ENCODE results near the gene KAZALD1. TPM values are rescaled to one million over a fixed set of nuclear protein-coding genes. Genes with fewer than 3 reads are reported as not detected.

The KAZALD1 gene
- total RNA-seq, 1 donor from 2014 or later, result 0.55 TPM

- H3K9me3 Mint-ChIP-seq, result no peaks in the 10 kb centered on the region
- H3K4me1 Mint-ChIP-seq (ENCODE audit: low read depth), result no peaks in the 10 kb centered on the region
- no peaks in the 10 kb centered on the region for H3K36me3 Mint-ChIP-seq (ENCODE audit: low read depth)
- intact Hi-C loops (cut with micrococcal nuclease), result no loop called here
- H3K27me3 Mint-ChIP-seq (ENCODE audit: low read depth), result peaks cover 52% of the 10 kb centered on the region
- no peak for DNase-seq (ENCODE audit: low spot score)
- H3K4me3 Mint-ChIP-seq (ENCODE audit: low read depth), result no peak overlapping the region
- H3K27ac Mint-ChIP-seq, result no peak overlapping the region
Measured at GRCh38 chr10:101087376-101087775, 25.6 kb downstream of the KAZALD1 start.

GRCh38 chr10:101087965-101088364 lies 26.2 kb downstream of the KAZALD1 start:
- no peak overlapping the region for H3K4me3 Mint-ChIP-seq (ENCODE audit: low read depth)
- intact Hi-C loops (cut with micrococcal nuclease), result no loop called here
- no peaks in the 10 kb centered on the region for H3K4me1 Mint-ChIP-seq (ENCODE audit: low read depth)
- H3K36me3 Mint-ChIP-seq (ENCODE audit: low read depth), result no peaks in the 10 kb centered on the region
- DNase-seq (ENCODE audit: low spot score), result no peak
- no peak overlapping the region for H3K27ac Mint-ChIP-seq
- no peaks in the 10 kb centered on the region for H3K9me3 Mint-ChIP-seq
- H3K27me3 Mint-ChIP-seq (ENCODE audit: low read depth), result peaks cover 55% of the 10 kb centered on the region

GRCh38 chr10:101089520-101090299 lies 27.9 kb downstream of the KAZALD1 start:
- H3K36me3 Mint-ChIP-seq (ENCODE audit: low read depth), result no peaks in the 10 kb centered on the region
- no peak for DNase-seq (ENCODE audit: low spot score)
- peaks cover 48% of the 10 kb centered on the region for H3K27me3 Mint-ChIP-seq (ENCODE audit: low read depth)
- H3K9me3 Mint-ChIP-seq, result no peaks in the 10 kb centered on the region
- H3K4me1 Mint-ChIP-seq (ENCODE audit: low read depth), result no peaks in the 10 kb centered on the region
- H3K4me3 Mint-ChIP-seq (ENCODE audit: low read depth), result no peak overlapping the region
- intact Hi-C loops (cut with micrococcal nuclease), result no loop called here
- H3K27ac Mint-ChIP-seq, result no peak overlapping the region

DNA sequence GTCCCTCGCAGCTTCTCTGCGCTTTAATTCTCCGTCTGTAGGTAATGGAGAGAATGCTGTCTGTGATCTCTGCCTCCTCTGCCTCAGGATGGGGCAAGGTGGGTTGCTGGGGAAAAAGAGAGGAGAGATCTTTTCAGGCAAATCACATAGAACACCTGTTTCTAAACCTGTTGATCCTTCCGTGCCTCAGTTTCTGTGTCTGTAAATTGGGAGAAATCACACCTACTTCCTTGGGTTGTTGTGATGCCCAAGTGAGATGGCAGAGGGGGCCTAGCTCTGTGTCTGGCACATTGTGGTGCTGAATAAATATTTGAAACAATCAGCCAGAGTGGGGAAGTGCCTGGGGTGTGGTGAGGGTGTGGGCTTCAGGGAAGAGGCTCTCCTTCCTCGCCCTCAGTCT lies 28.8 kb downstream of the KAZALD1 start:
- Mint-ChIP-seq H3K27me3 (ENCODE audit: low read depth) (peaks cover 44% of the 10 kb centered on the region), H3K9me3 (no peaks in the 10 kb centered on the region), H3K4me1 (ENCODE audit: low read depth) (no peaks in the 10 kb centered on the region), H3K27ac (no peak overlapping the region), H3K36me3 (ENCODE audit: low read depth) (no peaks in the 10 kb centered on the region), H3K4me3 (ENCODE audit: low read depth) (no peak overlapping the region)
- intact Hi-C loops (cut with micrococcal nuclease), result no loop called here
- DNase-seq (ENCODE audit: low spot score), result no peak

GRCh38 chr10:101091546-101092290 lies 29.9 kb downstream of the KAZALD1 start:
- Mint-ChIP-seq H3K4me1 (ENCODE audit: low read depth) (no peaks in the 10 kb centered on the region), H3K9me3 (no peaks in the 10 kb centered on the region), H3K36me3 (ENCODE audit: low read depth) (no peaks in the 10 kb centered on the region), H3K27me3 (ENCODE audit: low read depth) (peaks cover 38% of the 10 kb centered on the region), H3K27ac (no peak overlapping the region), H3K4me3 (ENCODE audit: low read depth) (no peak overlapping the region)
- intact Hi-C loops (cut with micrococcal nuclease), result no loop called here
- no peak for DNase-seq (ENCODE audit: low spot score)

DNA sequence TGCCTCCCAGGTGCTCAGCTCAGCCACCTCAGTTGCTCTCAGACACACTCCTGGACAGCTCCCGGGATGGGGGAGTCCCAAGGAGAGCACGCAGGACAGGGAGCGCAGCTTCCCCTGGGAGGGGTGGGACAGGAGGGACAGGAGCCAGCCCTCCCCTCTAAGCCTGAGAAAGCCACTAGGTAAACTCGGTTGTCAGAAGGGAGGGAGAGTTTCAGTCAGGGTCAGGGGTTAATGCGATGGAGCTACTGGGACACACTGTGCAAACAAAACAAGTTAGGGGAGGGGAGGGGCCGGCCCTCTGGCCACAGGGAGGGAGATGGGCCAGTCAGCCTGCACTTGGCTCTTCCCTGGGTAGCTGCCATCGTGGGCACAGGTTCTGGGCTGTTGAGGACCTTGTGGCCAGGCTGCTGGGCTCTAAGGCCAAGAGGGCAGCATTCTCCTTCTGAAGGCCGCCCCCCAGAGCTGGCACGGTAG lies 31.1 kb downstream of the KAZALD1 start:
- H3K4me1 Mint-ChIP-seq (ENCODE audit: low read depth), result no peaks in the 10 kb centered on the region
- DNase-seq (ENCODE audit: low spot score), result no peak
- H3K27ac Mint-ChIP-seq, result no peak overlapping the region
- H3K36me3 Mint-ChIP-seq (ENCODE audit: low read depth), result no peaks in the 10 kb centered on the region
- no peak overlapping the region for H3K4me3 Mint-ChIP-seq (ENCODE audit: low read depth)
- intact Hi-C loops (cut with micrococcal nuclease), result no loop called here
- H3K9me3 Mint-ChIP-seq, result no peaks in the 10 kb centered on the region
- H3K27me3 Mint-ChIP-seq (ENCODE audit: low read depth), result peaks cover 27% of the 10 kb centered on the region

GRCh38 chr10:101094121-101094879 lies 32.5 kb downstream of the KAZALD1 start:
- Mint-ChIP-seq H3K36me3 (ENCODE audit: low read depth) (no peaks in the 10 kb centered on the region), H3K27me3 (ENCODE audit: low read depth) (peaks cover 19% of the 10 kb centered on the region), H3K27ac (no peak overlapping the region), H3K4me3 (ENCODE audit: low read depth) (no peak overlapping the region), H3K9me3 (no peaks in the 10 kb centered on the region), H3K4me1 (ENCODE audit: low read depth) (no peaks in the 10 kb centered on the region)
- no peak for DNase-seq (ENCODE audit: low spot score)
- intact Hi-C loops (cut with micrococcal nuclease), result no loop called here

DNA sequence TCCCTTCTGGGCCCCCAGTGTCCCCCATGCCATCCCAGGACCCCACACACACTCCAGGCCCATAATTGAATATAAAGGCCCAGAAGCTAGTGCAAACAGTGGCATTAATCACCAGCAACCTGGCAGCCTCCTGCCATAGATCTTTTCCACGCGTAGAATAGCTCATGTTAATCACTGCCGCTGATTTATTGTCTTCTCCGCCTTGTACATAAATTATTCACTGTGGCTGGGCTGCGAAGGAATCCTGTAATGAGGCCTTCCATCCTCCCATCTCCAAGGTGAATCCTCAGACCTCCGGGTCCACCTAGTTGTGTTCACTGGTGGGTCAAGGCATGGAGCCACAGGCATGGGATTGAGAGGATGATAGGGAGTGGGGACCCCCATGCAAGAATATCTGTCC lies 33.2 kb downstream of the KAZALD1 start:
- intact Hi-C loops (cut with micrococcal nuclease), result loop anchor here (1.0 kb wide), 1 partner anchor 47 kb away; no protein-coding TSS in a partner anchor
- H3K27ac Mint-ChIP-seq, result no peak overlapping the region
- no peak overlapping the region for H3K4me3 Mint-ChIP-seq (ENCODE audit: low read depth)
- no peaks in the 10 kb centered on the region for H3K36me3 Mint-ChIP-seq (ENCODE audit: low read depth)
- peaks cover 24% of the 10 kb centered on the region for H3K27me3 Mint-ChIP-seq (ENCODE audit: low read depth)
- DNase-seq (ENCODE audit: low spot score), result no peak
- no peaks in the 10 kb centered on the region for H3K9me3 Mint-ChIP-seq
- no peaks in the 10 kb centered on the region for H3K4me1 Mint-ChIP-seq (ENCODE audit: low read depth)

GRCh38 chr10:101095550-101096213 lies 33.9 kb downstream of the KAZALD1 start:
- Mint-ChIP-seq H3K36me3 (ENCODE audit: low read depth) (no peaks in the 10 kb centered on the region), H3K9me3 (no peaks in the 10 kb centered on the region), H3K4me3 (ENCODE audit: low read depth) (no peak overlapping the region), H3K4me1 (ENCODE audit: low read depth) (no peaks in the 10 kb centered on the region), H3K27me3 (ENCODE audit: low read depth) (peaks cover 18% of the 10 kb centered on the region), H3K27ac (no peak overlapping the region)
- intact Hi-C loops (cut with micrococcal nuclease), result loop anchor here (1.0 kb wide), 1 partner anchor 47 kb away; no protein-coding TSS in a partner anchor
- DNase-seq (ENCODE audit: low spot score), result peak; percentile 62

GRCh38 chr10:101096378-101096777 lies 34.6 kb downstream of the KAZALD1 start:
- H3K36me3 Mint-ChIP-seq (ENCODE audit: low read depth), result no peaks in the 10 kb centered on the region
- H3K27me3 Mint-ChIP-seq (ENCODE audit: low read depth), result peaks cover 17% of the 10 kb centered on the region
- no peak overlapping the region for H3K27ac Mint-ChIP-seq
- DNase-seq (ENCODE audit: low spot score), result no peak
- no peaks in the 10 kb centered on the region for H3K4me1 Mint-ChIP-seq (ENCODE audit: low read depth)
- H3K4me3 Mint-ChIP-seq (ENCODE audit: low read depth), result no peak overlapping the region
- H3K9me3 Mint-ChIP-seq, result no peaks in the 10 kb centered on the region
- intact Hi-C loops (cut with micrococcal nuclease), result no loop called here

GRCh38 chr10:101097881-101098280 lies 36.1 kb downstream of the KAZALD1 start:
- DNase-seq (ENCODE audit: low spot score), result no peak
- no peak overlapping the region for H3K4me3 Mint-ChIP-seq (ENCODE audit: low read depth)
- no peaks in the 10 kb centered on the region for H3K9me3 Mint-ChIP-seq
- no peaks in the 10 kb centered on the region for H3K4me1 Mint-ChIP-seq (ENCODE audit: low read depth)
- H3K36me3 Mint-ChIP-seq (ENCODE audit: low read depth), result no peaks in the 10 kb centered on the region
- intact Hi-C loops (cut with micrococcal nuclease), result no loop called here
- H3K27me3 Mint-ChIP-seq (ENCODE audit: low read depth), result peaks cover 20% of the 10 kb centered on the region
- H3K27ac Mint-ChIP-seq, result no peak overlapping the region

DNA sequence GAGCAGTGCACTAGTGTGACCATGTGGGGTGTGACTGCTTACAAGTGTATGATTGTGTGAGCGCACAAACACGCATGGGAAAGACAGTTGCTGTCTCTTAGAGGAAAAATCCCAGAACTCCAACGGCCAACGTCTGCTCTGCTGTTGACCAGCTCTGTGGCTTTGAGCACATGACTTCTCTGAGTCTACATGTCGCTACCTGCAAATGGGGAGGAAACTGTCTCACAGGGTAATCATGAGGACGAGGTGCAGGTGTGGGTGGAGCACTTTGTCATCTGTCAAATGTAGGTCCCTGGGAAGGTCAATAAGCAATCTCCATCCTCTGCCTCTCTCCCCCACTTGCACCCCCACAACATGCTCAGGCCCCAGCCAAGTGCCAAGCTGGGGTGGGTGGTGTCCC lies 38.1 kb downstream of the KAZALD1 start:
- H3K27ac Mint-ChIP-seq, result no peak overlapping the region
- no peaks in the 10 kb centered on the region for H3K36me3 Mint-ChIP-seq (ENCODE audit: low read depth)
- H3K9me3 Mint-ChIP-seq, result no peaks in the 10 kb centered on the region
- H3K4me1 Mint-ChIP-seq (ENCODE audit: low read depth), result no peaks in the 10 kb centered on the region
- H3K27me3 Mint-ChIP-seq (ENCODE audit: low read depth), result peaks cover 28% of the 10 kb centered on the region
- H3K4me3 Mint-ChIP-seq (ENCODE audit: low read depth), result no peak overlapping the region
- intact Hi-C loops (cut with micrococcal nuclease), result no loop called here
- DNase-seq (ENCODE audit: low spot score), result no peak
